ENCODE measurements around the gene PPY.

Gene PPY

GRCh38 chr17:43912635-43913304 lies 29.5 kb downstream of the PPY start:
- TF ChIP-seq POLR2A (IDR thresholded peaks at IDR 0.05; ENCODE audit: low read length) (no peak), GATA1 (IDR thresholded peaks at IDR 0.05; ENCODE audit: low read depth, low read length) (no peak)
- no peak for DNase-seq

DNA sequence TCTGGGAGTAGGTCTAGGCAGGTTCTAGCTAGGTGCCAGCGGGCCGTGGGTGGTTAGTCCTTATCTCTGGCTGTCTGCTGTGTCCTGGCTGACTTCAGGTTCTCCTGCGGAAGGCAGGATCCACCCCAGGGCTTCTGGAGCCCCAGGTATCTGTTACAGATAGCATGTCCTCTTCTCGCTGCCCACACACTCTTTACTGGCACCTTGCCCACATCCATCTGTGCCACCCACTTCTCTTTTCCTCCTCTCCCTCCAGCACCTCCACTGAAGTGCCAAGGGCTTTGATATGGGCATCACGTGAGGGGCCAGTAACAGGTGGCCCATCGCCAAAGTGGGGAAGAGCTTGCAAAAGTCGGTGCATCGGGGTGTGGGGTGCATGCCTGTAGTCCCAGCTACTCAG lies 30.4 kb downstream of the PPY start:
- no peak for DNase-seq
- TF ChIP-seq GATA1 (IDR thresholded peaks at IDR 0.05; ENCODE audit: low read depth, low read length) (no peak), POLR2A (IDR thresholded peaks at IDR 0.05; ENCODE audit: low read length) (no peak)

DNA sequence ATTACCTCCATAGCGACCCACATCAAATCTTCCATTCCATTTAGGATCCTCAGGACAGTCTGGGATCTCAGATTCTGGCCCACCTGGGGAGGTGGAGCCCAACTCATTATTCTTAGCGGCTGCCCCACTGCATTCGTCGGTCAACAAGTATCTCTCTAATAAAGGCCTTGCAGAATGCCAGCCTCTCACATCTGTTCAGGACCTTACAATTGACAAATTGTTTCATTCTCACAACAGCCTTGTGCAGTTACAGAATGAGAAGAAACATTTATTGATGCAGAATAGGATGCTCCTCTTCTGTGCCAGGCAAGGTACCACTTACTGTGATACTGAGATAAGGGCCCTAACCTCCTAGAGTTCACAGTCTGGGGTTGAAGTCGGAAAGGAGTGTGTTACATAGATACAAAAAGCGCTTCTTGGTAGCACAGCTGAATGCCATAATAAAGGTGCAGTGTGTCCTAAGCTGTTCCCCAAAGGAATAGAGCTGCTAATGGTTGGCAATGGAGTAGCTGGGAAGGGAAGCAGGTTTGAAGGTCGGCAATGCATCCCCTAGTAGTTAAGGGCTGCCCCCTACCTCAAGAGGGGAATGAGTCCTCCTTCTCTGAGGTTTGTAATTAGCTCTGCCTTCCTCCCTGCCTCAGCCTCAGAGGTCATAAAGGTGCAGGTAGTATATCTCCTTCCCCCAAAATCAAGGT lies 32.6 kb downstream of the PPY start:
- no peak for DNase-seq
- TF ChIP-seq POLR2A (IDR thresholded peaks at IDR 0.05; ENCODE audit: low read length) = no peak
- TF ChIP-seq GATA1 (IDR thresholded peaks at IDR 0.05; ENCODE audit: low read depth, low read length) = no peak

GRCh38 chr17:43907998-43908721 lies 34.1 kb downstream of the PPY start:
- DNase-seq = peak; percentile 42 to 55
- TF ChIP-seq POLR2A (IDR thresholded peaks at IDR 0.05; ENCODE audit: low read length) = no peak
- TF ChIP-seq GATA1 (IDR thresholded peaks at IDR 0.05; ENCODE audit: low read depth, low read length) = no peak

DNA sequence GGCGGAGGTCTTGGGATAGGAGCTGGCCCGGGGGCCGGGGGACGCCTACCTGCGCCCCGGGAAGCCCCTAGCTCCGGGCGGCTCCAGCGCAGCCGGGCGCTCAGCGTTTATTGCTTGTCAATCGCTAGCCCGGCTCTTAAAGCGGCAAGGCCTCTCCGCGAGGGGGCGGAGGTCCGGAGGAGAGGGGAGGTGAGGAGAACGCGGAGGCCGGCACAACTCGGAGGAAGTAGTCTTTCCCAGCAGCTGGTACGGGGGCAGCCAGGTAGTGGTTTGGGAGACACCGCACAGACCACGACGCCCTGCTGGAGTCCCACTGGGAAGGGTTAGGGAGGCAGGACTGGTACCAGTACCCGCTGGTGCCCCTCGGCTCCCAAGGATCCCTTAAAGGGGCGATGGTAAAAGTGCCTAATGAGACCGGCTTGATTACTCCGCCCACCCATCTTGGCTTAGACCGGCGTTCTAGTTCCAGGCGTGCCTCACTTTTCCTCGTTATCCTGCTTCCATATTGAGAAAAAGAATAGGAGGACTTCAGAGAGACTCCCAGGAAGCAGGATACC lies 34.8 kb downstream of the PPY start, which contains the start of gene MPP2:
TSS of gene MPP2 (minus strand) at position 112 of the 557 bp plus-strand sequence. CDS start 3,076 bp downstream, outside the sequence.
- TF ChIP-seq GATA1 (IDR thresholded peaks at IDR 0.05; ENCODE audit: low read depth, low read length) (no peak), POLR2A (IDR thresholded peaks at IDR 0.05; ENCODE audit: low read length) (no peak)
- DNase-seq = peak; percentile 28 to 43

DNA sequence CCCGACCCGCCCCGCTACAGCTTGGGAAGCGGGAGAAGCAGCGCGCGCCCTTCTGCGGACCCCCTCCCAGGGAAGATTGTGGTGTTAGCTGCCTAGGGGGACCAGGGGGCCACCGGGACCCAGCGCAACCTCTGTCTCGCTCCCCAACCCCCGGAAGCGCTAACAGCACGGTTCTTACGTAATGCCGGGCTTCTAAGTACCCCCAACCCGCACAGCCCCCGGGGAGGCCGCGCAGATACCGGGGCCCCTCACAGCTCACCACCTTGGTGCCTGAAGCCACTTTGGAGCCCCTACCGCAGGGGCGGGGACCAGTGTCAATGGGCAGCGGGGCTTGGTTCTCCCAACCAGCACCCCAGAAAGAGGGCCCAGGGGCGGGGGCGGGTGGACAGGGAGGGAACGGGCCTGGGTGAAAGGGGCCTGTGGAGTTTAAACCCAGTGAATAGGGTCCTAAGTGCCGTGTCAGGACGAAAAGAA lies 35.3 kb downstream of the PPY start:
- DNase-seq = no peak
- TF ChIP-seq GATA1 (IDR thresholded peaks at IDR 0.05; ENCODE audit: low read depth, low read length) (no peak), POLR2A (IDR thresholded peaks at IDR 0.05; ENCODE audit: low read length) (no peak)

- DNase-seq = no peak
- TF ChIP-seq GATA1 (IDR thresholded peaks at IDR 0.05; ENCODE audit: low read depth, low read length) = no peak
- no peak for TF ChIP-seq POLR2A (IDR thresholded peaks at IDR 0.05; ENCODE audit: low read length)
Measured at GRCh38 chr17:43905985-43906852, 36.1 kb downstream of the PPY start.

DNA sequence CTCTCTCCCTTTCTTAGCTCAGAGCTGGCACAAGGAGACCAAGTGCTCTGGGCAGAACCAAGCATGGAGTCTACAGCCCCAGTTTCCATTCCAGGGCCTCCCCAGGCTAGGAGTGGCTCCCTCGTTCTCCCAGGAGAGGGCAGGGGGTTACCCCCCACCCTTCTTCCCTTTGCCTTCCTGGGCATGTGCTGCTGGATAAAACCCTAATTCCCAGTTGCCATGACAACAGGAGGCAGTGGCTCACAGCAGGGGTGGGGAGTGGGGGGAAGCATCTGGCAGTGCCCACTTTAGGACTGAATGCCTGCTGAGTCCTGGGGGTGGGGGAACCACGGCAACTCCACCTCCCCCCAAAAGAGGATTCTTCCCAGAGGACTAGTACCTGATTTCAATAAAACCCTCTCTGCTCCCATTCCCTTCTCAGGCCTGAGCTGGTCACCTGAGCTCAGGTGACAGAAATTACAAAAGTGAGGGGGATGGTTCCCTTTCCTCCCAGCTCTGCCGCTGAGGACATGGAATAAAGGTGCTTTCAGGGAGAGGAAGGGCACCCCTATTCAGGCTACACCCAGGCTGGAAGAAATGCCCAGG lies 36.8 kb downstream of the PPY start:
- no peak for DNase-seq
- no peak for TF ChIP-seq GATA1 (IDR thresholded peaks at IDR 0.05; ENCODE audit: low read depth, low read length)

DNA sequence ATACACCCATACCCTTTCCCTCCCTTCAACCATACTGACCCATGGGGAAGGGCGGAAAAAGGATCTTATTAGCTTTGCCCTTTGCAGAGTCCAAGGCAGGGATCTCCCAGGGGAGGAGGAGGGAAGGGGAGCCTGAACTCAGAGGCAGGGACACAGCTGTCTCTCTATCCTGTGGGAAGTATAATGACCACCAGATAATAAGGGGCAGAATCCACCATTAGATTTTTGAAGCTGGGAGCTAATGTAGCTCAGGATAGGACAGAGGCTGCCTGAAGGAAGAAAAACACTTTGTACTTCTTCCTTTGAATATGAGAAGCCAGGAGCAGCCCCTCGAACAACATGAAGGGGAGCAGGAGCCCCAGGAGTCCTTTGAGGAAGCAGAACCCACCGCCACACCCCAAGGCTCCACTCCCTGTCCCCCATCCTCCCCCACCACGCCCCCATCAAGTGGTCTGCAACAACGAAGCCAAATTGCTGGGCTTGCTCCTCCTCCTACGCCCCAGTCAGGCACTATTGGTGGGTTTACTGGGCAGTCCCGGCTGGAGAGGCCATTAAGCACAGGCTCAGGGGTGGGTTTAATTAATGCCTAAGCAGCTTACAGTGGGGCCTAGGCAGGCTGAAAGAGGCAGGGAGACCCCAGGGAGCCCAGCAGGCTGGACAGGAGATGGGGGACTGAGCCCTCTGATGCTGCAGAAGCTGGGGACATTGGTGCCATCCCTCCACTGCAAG lies 40.3 kb downstream of the PPY start:
- TF ChIP-seq GATA1 (IDR thresholded peaks at IDR 0.05; ENCODE audit: low read depth, low read length) = no peak
- TF ChIP-seq POLR2A (IDR thresholded peaks at IDR 0.05; ENCODE audit: low read length) = no peak
- DNase-seq = no peak

GRCh38 chr17:43900858-43901754 lies 41.2 kb downstream of the PPY start:
- TF ChIP-seq POLR2A (IDR thresholded peaks at IDR 0.05; ENCODE audit: low read length) = no peak
- TF ChIP-seq GATA1 (IDR thresholded peaks at IDR 0.05; ENCODE audit: low read depth, low read length) = no peak
- no peak for DNase-seq

DNA sequence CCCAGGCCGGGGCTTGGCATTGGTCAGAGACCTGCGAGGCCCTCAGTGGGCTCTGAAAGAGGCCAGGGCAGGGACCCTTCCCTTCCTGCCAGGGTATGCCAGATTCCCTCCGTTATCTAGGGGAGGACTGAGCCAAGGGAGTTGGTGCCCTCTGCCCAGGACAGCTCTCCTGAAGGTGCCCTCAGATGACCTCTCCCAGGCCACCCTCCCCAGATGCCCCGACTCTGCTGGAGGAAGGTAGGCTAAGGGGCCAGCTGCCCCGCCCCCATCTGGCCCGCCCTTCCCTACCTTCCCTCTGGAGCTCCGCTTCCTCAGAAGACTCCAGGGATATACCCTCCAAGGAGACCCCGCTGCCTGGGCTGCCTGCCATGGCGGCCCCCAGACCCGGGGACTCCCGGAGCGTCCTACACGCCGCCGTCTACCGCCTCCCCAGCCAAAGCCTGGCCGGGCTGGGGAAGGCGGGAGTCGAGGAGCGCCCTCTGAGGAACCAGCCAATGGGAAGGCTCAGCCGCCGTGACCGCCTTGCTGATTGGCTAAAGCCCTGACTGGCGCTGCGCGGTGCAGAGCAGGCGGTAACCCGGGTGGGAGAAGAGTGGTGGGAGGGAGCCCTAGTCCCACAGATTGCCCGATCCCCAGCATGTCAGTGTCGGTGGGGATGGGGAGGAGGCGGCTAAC lies 42.0 kb downstream of the PPY start:
- DNase-seq = peak; percentile 65 to 68
- TF ChIP-seq POLR2A (IDR thresholded peaks at IDR 0.05; ENCODE audit: low read length) (no peak), GATA1 (IDR thresholded peaks at IDR 0.05; ENCODE audit: low read depth, low read length) (no peak)

Data from erythroblast (primary cell).